ENCODE data around the gene FAM237B.
"Not testable (repeated sequence)": the region's sequence is repeated elsewhere in the genome, so short reads cannot be mapped to it uniquely, and the experiment has no call there.

DNA sequence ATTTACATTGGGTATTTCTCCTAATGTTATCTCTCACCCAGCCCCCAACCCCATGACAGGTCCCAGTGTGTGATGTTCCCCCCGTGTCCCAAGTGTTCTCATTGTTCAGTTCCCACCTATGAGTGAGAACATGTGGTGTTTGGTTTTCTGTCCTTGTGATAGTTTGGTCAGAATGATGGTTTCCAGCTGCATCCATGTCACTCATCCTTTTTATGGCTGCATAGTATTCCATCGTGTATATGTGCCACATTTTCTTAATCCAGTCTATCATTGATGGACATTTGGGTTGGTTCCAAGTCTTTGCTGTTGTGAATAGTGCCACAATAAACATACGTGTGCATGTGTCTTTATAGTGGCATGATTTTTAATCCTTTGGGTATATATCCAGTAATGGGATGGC, 28.9 kb upstream of the FAM237B start:
- TF ChIP-seq, protein P1, sequence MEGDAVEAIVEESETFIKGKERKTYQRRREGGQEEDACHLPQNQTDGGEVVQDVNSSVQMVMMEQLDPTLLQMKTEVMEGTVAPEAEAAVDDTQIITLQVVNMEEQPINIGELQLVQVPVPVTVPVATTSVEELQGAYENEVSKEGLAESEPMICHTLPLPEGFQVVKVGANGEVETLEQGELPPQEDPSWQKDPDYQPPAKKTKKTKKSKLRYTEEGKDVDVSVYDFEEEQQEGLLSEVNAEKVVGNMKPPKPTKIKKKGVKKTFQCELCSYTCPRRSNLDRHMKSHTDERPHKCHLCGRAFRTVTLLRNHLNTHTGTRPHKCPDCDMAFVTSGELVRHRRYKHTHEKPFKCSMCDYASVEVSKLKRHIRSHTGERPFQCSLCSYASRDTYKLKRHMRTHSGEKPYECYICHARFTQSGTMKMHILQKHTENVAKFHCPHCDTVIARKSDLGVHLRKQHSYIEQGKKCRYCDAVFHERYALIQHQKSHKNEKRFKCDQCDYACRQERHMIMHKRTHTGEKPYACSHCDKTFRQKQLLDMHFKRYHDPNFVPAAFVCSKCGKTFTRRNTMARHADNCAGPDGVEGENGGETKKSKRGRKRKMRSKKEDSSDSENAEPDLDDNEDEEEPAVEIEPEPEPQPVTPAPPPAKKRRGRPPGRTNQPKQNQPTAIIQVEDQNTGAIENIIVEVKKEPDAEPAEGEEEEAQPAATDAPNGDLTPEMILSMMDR (IDR thresholded peaks at IDR 0.05) = not testable (repeated sequence)
- TF ChIP-seq POLR2A (IDR thresholded peaks at IDR 0.05) = not testable (repeated sequence)

Data from lower leg skin (tissue), 3 donors.